NCI-H82 treated with DMSO at 0.1 percent for 48 hours (cell line): ENCODE data around the gene CCDC126.
"Not testable (repeated sequence)": the region's sequence is repeated elsewhere in the genome, so short reads cannot be mapped to it uniquely, and the experiment has no call there.

Experiments
- DNase-seq: peaks from one replicate; lab custom pipeline; 2025; ENCODE audit not compliant: unreplicated experiment; lab: John Stamatoyannopoulos, UW

CCDC126 gene, protein sequence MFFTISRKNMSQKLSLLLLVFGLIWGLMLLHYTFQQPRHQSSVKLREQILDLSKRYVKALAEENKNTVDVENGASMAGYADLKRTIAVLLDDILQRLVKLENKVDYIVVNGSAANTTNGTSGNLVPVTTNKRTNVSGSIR

DNA sequence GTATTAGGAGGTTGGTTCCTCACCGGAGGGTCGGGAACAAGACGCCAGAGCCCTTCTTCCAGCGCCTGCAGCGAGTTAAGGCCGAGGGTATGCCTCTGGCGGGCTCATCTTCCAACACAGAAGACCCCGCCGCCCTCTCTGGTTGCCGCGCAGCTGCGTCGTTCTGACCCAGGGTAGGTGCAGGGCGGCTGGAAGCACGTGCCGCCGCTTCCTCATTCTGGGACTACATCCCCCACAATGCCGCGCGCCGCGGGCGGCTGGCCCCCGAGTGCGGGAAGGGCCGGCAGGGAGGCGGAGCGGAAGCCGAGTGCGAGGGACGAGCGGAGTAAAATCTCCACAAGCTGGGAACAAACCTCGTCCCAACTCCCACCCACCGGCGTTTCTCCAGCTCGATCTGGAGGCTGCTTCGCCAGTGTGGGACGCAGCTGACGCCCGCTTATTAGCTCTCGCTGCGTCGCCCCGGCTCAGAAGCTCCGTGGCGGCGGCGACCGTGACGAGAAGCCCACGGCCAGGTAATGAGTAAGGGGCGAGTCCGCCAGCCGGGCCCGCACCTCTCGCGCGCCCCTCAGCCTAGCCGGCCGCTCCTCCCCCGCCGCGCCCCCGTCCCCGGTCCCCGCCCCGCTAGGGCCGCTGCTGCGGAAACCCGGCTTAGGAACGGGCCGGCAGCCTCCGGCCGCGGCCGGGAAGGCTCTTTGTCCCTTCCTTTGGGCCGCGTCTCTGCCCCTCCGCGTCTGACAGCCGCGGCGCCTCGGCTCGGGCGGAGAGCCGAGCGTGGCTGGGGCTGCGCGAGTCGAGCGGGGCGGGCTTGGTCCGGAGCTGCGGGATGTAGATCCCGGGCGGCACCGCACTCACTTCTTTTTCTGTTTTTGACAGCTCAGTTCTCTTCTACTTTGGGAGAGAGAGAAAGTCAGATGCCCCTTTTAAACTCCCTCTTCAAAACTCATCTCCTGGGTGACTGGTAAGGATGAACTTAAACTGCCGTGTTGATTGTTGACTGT, at the start of gene CCDC126:
Gene CCDC126 (plus strand): TSS at position 289 of the 998 bp plus-strand sequence. CDS start 13,934 bp downstream, outside the sequence.
- peak; percentile 60 for DNase-seq

DNA sequence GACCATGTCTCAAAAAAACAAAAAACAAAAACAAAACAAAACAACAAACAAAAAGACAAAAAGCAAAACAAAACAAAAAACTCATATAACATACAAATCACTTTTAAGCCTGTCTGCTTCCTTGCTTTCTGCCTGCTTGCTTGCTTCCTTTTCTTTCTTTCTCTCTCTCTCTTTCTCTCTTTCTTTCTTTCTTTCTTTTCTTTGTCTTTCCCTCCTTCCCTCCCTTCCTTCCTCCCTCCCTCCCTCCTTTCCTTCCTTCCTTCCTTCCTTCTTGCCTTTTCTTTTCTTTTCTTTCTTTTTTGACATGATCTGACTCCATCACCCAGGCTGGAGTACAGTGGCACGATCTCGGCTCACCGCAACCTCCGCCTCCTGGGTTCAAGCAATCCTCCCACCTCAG, 49.5 kb upstream of the CCDC126 start:
- no peak for DNase-seq

DNA sequence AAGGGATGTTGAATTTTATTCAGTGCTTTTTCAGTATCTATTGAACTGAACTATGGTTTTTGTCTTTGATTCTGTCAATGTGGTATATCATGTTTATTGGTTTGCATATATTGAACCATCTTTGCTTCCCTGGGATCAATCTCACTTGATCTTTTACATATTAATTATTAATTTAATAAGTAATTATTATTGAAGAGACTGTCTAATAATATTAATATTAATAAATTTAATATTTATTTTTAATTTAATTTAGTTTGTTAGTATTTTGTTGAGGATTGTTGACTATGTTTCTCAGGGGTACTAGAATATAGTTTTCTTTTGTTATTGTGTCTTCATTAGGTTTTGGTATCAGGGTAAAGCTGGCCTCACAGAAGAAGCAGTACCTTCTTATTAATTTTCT, 38.9 kb upstream of the CCDC126 start:
- no peak for DNase-seq

DNA sequence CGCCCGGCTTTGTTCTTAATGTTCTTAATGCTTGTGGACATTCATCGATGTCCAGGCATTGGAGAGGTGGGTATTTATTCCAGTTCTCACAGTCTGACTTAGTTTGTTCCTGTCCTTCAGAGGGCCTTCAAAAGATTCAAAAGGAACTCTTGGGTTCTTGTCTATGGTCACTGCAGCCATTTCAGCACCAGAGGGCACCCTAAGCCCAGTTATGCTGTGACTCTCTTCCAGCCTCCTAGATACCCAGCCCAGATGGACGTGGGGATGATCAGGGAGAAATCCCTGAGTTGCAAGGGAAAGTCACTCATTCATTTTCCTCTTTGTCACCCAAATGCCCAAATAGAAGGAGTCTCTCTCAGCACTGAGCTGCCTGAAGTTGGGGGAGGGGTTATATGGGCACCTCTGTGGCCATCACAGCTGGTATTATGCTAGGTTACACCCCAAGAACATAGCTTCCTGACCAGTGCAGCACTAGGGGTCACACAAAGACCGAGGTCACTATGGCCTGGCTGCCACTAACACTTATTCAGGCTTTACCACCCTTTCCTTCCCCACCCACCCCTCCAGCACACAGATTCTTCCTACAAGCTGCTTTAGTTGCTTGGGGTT, 26.5 kb upstream of the CCDC126 start:
- DNase-seq = peak; percentile 53

DNA sequence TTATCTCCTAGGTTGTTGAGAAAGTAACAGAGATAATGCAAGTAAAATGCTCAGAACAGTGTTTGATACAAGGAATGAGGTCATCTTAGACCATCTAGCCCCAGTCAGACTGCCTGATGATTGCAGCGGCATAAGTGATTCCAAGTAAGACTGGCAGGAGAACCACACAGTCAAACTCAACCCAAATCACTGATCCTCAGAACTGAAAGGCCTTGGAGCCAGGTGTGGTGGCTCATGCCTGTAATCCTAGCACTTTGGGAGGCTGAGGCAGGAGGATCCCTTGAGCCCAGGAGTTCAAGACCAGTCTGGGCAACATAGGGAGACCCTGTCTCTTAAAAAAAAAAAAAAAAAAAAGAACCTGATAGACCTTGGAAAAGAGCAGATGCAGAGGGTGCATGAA, 15.2 kb upstream of the CCDC126 start:
- DNase-seq = not testable (repeated sequence)

- not testable (repeated sequence) for DNase-seq
These were observed 11.9 kb upstream of the CCDC126 start for GRCh38 chr7:23585304-23585703.

GRCh38 chr7:23586159-23586558, 11.0 kb upstream of the CCDC126 start:
- DNase-seq = no peak

DNA sequence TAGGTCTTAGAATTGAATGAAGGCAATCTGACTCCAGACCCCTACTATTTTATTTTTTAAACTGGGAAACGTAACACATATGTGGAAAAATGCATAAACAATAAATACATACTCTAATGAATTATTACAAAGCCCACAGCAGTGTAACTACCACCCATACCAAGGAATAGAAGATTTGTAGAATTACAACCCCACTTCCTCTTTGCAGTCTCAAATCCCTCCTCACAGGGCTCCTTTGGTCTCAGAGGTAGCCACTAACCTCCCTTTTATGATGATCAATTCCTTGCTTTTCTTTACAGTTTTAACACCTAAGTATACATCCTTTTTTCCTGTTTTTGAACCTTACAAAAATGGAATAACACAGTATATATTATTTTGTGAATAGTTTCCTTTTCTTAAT, 6.7 kb upstream of the CCDC126 start:
- DNase-seq = no peak

- DNase-seq = no peak
These were observed 3.5 kb upstream of the CCDC126 start for GRCh38 chr7:23593706-23594105.

- DNase-seq = no peak
These were observed 2.1 kb upstream of the CCDC126 start for GRCh38 chr7:23594879-23595604.

- DNase-seq = no peak
These were observed 1.1 kb downstream of the CCDC126 start for GRCh38 chr7:23598296-23598695.

DNA sequence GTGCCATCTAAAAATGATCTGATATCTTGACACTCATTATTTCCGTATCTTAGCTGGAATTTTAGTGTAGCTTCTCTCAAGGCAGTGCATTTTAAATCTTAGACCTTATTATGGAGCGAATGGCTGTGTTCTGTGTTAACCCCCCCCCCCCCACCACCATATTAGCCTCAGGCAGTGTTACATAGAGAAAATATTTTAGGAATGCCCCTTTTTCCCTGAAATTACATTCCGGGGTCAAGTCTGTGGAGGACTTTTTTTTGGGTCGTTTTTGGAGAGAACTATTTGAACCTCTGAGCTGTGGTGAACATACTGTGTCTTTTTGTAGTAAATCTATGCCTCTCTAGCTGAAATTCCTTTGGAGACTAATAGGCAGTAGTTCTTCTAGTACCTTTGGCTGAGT, 3.1 kb downstream of the CCDC126 start:
- DNase-seq = no peak

GRCh38 chr7:23603632-23604295, 6.6 kb downstream of the CCDC126 start:
- no peak for DNase-seq

DNA sequence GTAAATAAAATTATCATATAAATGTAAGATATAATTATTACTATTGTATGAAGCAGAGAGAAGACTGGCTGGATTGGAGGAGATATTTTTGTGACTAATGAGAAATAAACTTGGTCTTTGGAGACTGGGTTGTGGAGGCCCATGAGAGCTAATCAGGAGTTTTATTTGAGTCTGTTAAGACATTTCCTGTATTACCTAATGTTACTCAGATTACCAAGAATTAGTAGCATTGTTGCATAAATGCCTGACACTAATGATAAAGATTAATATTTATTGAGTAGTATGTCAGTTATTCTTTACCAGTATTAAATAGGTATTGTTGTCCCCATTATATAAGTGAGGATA, 7.1 kb downstream of the CCDC126 start:
- no peak for DNase-seq

GRCh38 chr7:23607130-23607529, 9.9 kb downstream of the CCDC126 start:
- DNase-seq = no peak

DNA sequence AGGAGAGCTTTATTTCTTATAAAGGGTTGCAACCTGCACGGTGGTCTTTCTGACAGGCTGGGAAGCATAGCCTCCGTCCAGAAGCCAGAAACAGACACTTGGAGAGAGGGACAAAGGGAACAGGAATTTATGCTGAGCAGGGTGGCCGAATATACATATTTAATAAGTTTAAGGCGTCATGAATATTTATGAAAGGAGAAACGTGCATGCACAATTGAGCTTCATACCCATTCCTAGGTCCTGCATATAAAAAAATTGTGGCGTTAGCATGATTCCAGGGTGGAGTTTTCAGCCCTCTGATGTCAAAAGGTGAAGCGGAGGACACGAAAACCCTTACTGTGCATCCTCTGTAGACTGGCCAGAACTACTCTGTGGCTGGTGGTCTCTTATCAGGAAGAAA, 10.7 kb downstream of the CCDC126 start:
- no peak for DNase-seq

DNA sequence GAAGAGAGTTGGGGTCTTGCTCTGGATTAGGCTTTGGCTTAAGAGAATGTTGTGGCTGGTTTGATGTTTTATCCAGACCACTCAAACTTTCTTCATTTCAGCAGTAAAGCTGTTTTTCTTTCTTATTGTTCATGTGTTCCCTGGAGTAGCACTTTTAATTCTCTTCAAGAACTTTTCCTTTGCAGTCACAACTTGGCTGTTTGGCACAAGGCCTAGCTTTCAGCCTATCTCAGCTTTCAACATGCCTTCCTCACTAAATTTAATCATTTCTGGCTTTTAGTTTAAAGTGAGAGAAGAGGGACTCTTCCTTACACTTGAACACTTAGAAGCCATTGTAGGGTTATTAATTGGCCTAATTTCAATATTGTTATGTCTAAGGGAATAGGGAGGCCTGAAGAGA, 18.1 kb downstream of the CCDC126 start:
- no peak for DNase-seq

DNA sequence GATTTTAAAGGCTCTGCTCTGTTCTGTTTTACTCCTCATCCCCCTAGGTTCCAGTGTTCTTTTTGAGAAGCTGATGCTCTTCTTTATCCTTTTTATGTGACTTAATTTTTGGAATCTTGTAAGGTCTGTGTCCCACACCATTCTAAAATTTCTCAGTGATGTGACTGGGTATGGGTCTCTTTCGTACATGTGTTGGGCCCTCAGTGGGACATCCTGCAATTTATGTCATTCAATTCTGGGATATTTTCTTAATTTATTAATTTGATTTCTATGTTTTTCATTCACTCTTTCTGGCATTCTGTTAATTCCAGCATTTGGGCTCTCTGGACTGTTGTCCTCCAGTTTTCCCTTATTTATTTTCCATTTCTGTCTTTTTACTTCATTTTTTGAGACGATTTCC, 19.4 kb downstream of the CCDC126 start:
- DNase-seq = no peak

DNA sequence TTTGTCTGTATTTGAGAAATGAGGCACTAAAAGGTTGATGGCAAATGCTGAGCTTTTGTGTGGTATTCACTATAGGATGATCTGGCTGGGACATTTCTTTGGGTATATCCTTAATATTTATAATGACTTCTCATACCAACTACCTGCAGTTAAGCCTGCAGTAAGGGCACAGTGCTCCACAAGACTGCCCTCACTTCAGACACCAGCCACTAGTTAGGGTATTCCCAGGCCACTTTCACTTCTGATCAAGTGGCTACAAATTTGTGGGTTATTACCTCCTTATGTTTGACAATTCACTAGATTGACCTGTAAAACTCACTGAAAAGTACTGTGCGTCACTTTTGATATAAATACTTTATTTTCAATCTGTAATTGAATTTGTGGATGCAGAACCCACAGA, 20.3 kb downstream of the CCDC126 start:
- DNase-seq = no peak

GRCh38 chr7:23618241-23618640, 21.1 kb downstream of the CCDC126 start:
- DNase-seq = no peak

DNA sequence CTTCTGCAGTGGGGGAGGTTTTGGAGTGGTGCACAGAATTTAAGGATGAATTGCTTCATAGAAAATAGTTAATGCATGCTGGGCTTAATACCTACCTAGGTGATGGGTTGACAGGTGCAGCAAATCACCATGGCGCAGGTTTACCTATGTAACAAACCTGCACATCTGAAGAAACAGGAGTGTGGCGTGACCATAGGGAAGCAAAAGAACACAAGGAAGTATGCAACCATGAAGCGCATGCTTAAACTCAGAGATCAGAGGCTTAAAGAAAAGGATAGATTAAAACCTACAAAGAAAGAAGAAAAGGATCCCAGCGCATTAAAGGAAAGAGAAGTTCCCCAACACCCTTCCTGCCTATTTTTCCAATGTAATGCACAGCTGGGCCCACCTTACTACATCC, 22.0 kb downstream of the CCDC126 start:
- DNase-seq = no peak
